ENCODE measurements around the gene NAB2. TPM values are rescaled to one million over a fixed set of nuclear protein-coding genes. Genes with fewer than 3 reads are reported as not detected.

Gene NAB2
- total and polyA plus RNA-seq, 9 of the 15 experiments (the other 6 are each of a cell fraction or from before 2014, with no cell fraction given): 0.45 to 40.9 (median 20.4) TPM

DNA sequence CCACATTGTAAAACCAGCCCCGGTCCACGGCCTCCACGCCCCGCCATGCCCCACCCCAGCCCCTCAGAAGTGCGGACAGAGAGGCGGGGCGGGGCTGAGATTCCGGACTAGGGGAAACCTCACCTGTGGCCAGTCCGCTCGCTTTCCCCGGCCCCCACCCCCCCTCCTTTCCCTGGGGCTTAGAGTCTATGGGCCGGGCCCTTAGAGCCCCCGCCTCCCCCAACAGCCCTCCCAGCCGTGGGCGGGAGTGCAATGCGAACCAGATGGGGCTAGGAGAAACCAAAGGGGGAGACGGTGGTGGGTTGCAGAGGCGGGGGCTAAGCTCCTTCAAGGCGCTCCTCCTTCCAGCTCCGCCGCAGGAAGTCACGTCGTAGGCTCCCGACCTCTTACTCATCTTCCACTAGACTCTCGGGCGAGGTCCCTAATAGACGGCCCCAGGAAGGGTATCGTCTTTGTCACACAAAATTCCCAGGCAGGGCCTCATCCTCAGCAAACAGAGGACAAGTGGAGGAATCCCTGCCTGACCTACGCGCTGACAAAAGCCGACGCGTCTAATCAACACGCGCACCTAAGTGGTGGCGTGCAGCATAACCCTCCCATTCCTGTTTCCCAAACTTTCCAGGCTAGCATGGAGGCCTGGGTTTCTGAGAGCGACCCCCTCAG, 1.1 kb upstream of the NAB2 start (continued):
- peak in 1 of 2 experiments; percentile 79; a peak in 2 of 4 replicates for TF ChIP-seq MAZ (CRISPR knock-in tag; conservative IDR thresholded peaks at IDR 0.05 in 1 of 2, IDR thresholded peaks at IDR 0.05 in 1 of 2)
- TF ChIP-seq HEY1 (CRISPR knock-in tag; IDR thresholded peaks at IDR 0.05; ENCODE audit: borderline replicate concordance): no peak
- no peak for TF ChIP-seq GTF2E2 (tag; IDR thresholded peaks at IDR 0.05)
- 0 out of 2 replicates have a peak, but pooled peaks have one; percentile 43 for TF ChIP-seq ZBED1 (IDR thresholded peaks at IDR 0.05)
- peak; percentile 23; the same call in 1 of the 2 replicates for TF ChIP-seq PHF8 (IDR thresholded peaks at IDR 0.05; ENCODE audit: borderline replicate concordance, low read length)
- TF ChIP-seq NFIC (IDR thresholded peaks at IDR 0.05): 0 out of 2 replicates have a peak, but pooled peaks have one; percentile 4
- TF ChIP-seq, protein P1, sequence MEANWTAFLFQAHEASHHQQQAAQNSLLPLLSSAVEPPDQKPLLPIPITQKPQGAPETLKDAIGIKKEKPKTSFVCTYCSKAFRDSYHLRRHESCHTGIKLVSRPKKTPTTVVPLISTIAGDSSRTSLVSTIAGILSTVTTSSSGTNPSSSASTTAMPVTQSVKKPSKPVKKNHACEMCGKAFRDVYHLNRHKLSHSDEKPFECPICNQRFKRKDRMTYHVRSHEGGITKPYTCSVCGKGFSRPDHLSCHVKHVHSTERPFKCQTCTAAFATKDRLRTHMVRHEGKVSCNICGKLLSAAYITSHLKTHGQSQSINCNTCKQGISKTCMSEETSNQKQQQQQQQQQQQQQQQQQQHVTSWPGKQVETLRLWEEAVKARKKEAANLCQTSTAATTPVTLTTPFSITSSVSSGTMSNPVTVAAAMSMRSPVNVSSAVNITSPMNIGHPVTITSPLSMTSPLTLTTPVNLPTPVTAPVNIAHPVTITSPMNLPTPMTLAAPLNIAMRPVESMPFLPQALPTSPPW (CRISPR knock-in tag; IDR thresholded peaks at IDR 0.05): peak; percentile 86
- peak; percentile 37; the same call in 1 of the 2 replicates for TF ChIP-seq KLF16 (IDR thresholded peaks at IDR 0.05)
- no peak for TF ChIP-seq SMARCA5 (IDR thresholded peaks at IDR 0.05)
- no peak for TF ChIP-seq HDAC8 (tag; IDR thresholded peaks at IDR 0.05)
- TF ChIP-seq, protein P2, sequence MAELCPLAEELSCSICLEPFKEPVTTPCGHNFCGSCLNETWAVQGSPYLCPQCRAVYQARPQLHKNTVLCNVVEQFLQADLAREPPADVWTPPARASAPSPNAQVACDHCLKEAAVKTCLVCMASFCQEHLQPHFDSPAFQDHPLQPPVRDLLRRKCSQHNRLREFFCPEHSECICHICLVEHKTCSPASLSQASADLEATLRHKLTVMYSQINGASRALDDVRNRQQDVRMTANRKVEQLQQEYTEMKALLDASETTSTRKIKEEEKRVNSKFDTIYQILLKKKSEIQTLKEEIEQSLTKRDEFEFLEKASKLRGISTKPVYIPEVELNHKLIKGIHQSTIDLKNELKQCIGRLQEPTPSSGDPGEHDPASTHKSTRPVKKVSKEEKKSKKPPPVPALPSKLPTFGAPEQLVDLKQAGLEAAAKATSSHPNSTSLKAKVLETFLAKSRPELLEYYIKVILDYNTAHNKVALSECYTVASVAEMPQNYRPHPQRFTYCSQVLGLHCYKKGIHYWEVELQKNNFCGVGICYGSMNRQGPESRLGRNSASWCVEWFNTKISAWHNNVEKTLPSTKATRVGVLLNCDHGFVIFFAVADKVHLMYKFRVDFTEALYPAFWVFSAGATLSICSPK (IDR thresholded peaks at IDR 0.05; ENCODE audit: borderline replicate concordance): no peak
- no peak for TF ChIP-seq FOXM1 (IDR thresholded peaks at IDR 0.05; ENCODE audit: low read depth)
- 0 out of 2 replicates have a peak, but pooled peaks have one; percentile 14 for TF ChIP-seq FOXM1 (CRISPR knock-in tag; IDR thresholded peaks at IDR 0.05; ENCODE audit: low read depth)
- peak; percentile 62; the same call in 1 of the 2 replicates for TF ChIP-seq ZNF589 (CRISPR knock-in tag; IDR thresholded peaks at IDR 0.05; ENCODE audit: low read depth)
- TF ChIP-seq POLR2AphosphoS5 (IDR thresholded peaks at IDR 0.05; ENCODE audit: control insufficient read depth, insufficient read depth, low read depth, low read length): peak; percentile 57; the same call in 1 of the 2 replicates
- peak; percentile 40; the same call in 1 of the 2 replicates for TF ChIP-seq SMARCE1 (IDR thresholded peaks at IDR 0.05)
- TF ChIP-seq, protein P3, sequence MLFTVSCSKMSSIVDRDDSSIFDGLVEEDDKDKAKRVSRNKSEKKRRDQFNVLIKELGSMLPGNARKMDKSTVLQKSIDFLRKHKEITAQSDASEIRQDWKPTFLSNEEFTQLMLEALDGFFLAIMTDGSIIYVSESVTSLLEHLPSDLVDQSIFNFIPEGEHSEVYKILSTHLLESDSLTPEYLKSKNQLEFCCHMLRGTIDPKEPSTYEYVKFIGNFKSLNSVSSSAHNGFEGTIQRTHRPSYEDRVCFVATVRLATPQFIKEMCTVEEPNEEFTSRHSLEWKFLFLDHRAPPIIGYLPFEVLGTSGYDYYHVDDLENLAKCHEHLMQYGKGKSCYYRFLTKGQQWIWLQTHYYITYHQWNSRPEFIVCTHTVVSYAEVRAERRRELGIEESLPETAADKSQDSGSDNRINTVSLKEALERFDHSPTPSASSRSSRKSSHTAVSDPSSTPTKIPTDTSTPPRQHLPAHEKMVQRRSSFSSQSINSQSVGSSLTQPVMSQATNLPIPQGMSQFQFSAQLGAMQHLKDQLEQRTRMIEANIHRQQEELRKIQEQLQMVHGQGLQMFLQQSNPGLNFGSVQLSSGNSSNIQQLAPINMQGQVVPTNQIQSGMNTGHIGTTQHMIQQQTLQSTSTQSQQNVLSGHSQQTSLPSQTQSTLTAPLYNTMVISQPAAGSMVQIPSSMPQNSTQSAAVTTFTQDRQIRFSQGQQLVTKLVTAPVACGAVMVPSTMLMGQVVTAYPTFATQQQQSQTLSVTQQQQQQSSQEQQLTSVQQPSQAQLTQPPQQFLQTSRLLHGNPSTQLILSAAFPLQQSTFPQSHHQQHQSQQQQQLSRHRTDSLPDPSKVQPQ (CRISPR knock-in tag; IDR thresholded peaks at IDR 0.05; ENCODE audit: borderline replicate concordance): no peak
- TF ChIP-seq ZNF12 (CRISPR knock-in tag; IDR thresholded peaks at IDR 0.05): no peak
- TF ChIP-seq FOXA3 (CRISPR knock-in tag; conservative IDR thresholded peaks at IDR 0.05 in 1 of 2, IDR thresholded peaks at IDR 0.05 in 1 of 2): no peak; a peak in 1 of 4 replicates
- TF ChIP-seq, protein P4, sequence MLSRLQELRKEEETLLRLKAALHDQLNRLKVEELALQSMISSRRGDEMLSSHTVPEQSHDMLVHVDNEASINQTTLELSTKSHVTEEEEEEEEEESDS (CRISPR knock-in tag; IDR thresholded peaks at IDR 0.05): no peak
- no peak for TF ChIP-seq ESRRA (IDR thresholded peaks at IDR 0.05; ENCODE audit: borderline replicate concordance, low read depth)
- TF ChIP-seq ZNF445 (CRISPR knock-in tag; IDR thresholded peaks at IDR 0.05; ENCODE audit: low read depth): no peak
- TF ChIP-seq KLF10 (CRISPR knock-in tag; IDR thresholded peaks at IDR 0.05): no peak

Data from K562 (cell line).